K562 (cell line): ENCODE measurements around the gene IQCF6. TPM values are rescaled to one million over a fixed set of nuclear protein-coding genes. Genes with fewer than 3 reads are reported as not detected.

Experiments used
- ATAC-seq: fragments of 200-7000 bp; cut with Tn5 transposase; 3 replicates; pipeline ENCODE4 v1.9.1; 2020; ENCODE audit warnings: moderate library complexity
- BruUV-seq: library from RNA; stranded (reverse); fragments of 400-500 nt; replicated peaks from 2 replicates; lab custom pipeline; 2021; lab: Mats Ljungman, UMichigan
- CTCF ChIA-PET: fragments of 300-600 bp; formaldehyde crosslinking; extraction: SDS; loops from one replicate; lab custom pipeline; 2021; ENCODE audit warnings: low intra/inter-chr PET ratio; lab: Yijun Ruan, JAX
- POLR2A ChIA-PET: fragments of 300-600, 350-650 bp; sonication (Branson Sonifier 250); formaldehyde crosslinking; extraction: SDS; loops from one replicate; lab custom pipeline; 2021; ENCODE audit warnings: antibody characterized with exemption, inconsistent platforms; lab: Yijun Ruan, JAX
- DNase-seq, 4 experiments: peaks; one replicate each; pipeline versions ENCODE4 v3.0.0 to v3.0.0-alpha.2; 2011 to 2018; ENCODE audit warnings: low spot score in 3 of 4, mixed read lengths in 3 of 4; ENCODE audit errors: extremely low read depth in 1 of 4
- FAIRE-seq: peaks from 2 replicates; lab custom pipeline; 2011; peaks lifted over from hg19 to GRCh38; lab: Jason Lieb, UNC
- H2AFZ ChIP-seq: 2 replicates; pipeline ENCODE4 v1.6.0; 2011; ENCODE audit warnings: low read depth, low read length, control low read depth, inconsistent platforms
- H3K27ac ChIP-seq: fragments of 200-600 bp; 3 replicates; pipeline ENCODE4 v1.8.0; 2011; ENCODE audit warnings: low read depth, mild to moderate bottlenecking, control low read depth, inconsistent platforms, low read length, moderate library complexity, mixed read lengths; ENCODE audit errors: extremely low read depth
- H3K27me3 ChIP-seq, 2 experiments: fragments of 300-600 bp in 1 of 2; 2 replicates in 1 of 2; 3 replicates in 1 of 2; pipeline versions ENCODE4 v1.6.0 to v1.8.0; 2011; ENCODE audit warnings: inconsistent platforms in 2 of 2, low read length in 2 of 2, mild to moderate bottlenecking in 1 of 2, mixed read lengths in 1 of 2, moderate library complexity in 1 of 2; ENCODE audit not compliant: control insufficient read depth in 2 of 2, insufficient read depth in 2 of 2
- H3K36me3 ChIP-seq: fragments of 300-600 bp; 3 replicates; pipeline ENCODE4 v1.8.0; 2011; ENCODE audit warnings: mild to moderate bottlenecking, low read length, inconsistent platforms; ENCODE audit not compliant: control insufficient read depth, insufficient read depth
- H3K4me1 ChIP-seq, 2 experiments: fragments of 200-600 bp in 1 of 2; replicated peaks in 1 of 2; 2 replicates in 1 of 2; 3 replicates in 1 of 2; pipeline versions ENCODE4 v1.5.1 to v1.8.0; 2011; ENCODE audit warnings: inconsistent platforms in 2 of 2, low read length in 2 of 2, mild to moderate bottlenecking in 1 of 2, mixed read lengths in 1 of 2, moderate library complexity in 1 of 2; ENCODE audit not compliant: control insufficient read depth in 2 of 2, insufficient read depth in 2 of 2
- H3K4me2 ChIP-seq: 2 replicates; pipeline ENCODE4 v1.6.1; 2011; ENCODE audit warnings: low read length, control low read depth, inconsistent platforms, mixed read lengths; ENCODE audit not compliant: insufficient read depth
- H3K4me3 ChIP-seq: fragments of 200-600 bp; sonication (generic), shearing (Covaris generic); 2 replicates; pipeline ENCODE4 v1.5.1; 2016; ENCODE audit warnings: control low read depth, inconsistent platforms
- H3K79me2 ChIP-seq: fragments of 200-600 bp; 3 replicates; pipeline ENCODE4 v1.8.0; 2011; ENCODE audit warnings: low read length, inconsistent platforms; ENCODE audit not compliant: control insufficient read depth, insufficient read depth
- H3K9ac ChIP-seq, 2 experiments: 2 replicates each; pipeline versions ENCODE4 v1.6.0 to v1.6.1; 2011; ENCODE audit warnings: low read depth in 2 of 2, low read length in 2 of 2, control low read depth in 1 of 2, inconsistent platforms in 1 of 2, mild to moderate bottlenecking in 1 of 2, mixed read lengths in 1 of 2; ENCODE audit not compliant: insufficient read depth in 1 of 2
- H3K9me1 ChIP-seq: one replicate; pipeline ENCODE4 v1.6.0; 2011; ENCODE audit warnings: inconsistent platforms, mild to moderate bottlenecking, low read length, moderate library complexity; ENCODE audit not compliant: control insufficient read depth, insufficient read depth
- H3K9me3 ChIP-seq: replicated peaks from 2 replicates; pipeline ENCODE4 v1.5.1; 2011; ENCODE audit warnings: low read depth, low read length, inconsistent platforms; ENCODE audit not compliant: control insufficient read depth, insufficient read depth
- H4K20me1 ChIP-seq: replicated peaks from 2 replicates; pipeline ENCODE4 v1.6.1; 2011; ENCODE audit warnings: low read length, inconsistent platforms, mixed read lengths; ENCODE audit not compliant: control insufficient read depth, insufficient read depth
- ARHGAP35 ChIP-seq: fragments of 450-650 bp; IDR thresholded peaks from 2 replicates; pipeline ENCODE4 v1.6.1; 2018; ENCODE audit not compliant: partially characterized antibody
- CBX5 ChIP-seq: IDR thresholded peaks from 2 replicates; pipeline ENCODE4 v1.6.1; 2014; ENCODE audit warnings: low read depth, borderline replicate concordance
- HOXB6 ChIP-seq: fragments of 250-450 bp; sonication (Bioruptor Pico); IDR thresholded peaks from 2 replicates; pipeline ENCODE4 v1.5.1; 2022; ENCODE audit warnings: mild to moderate bottlenecking, borderline replicate concordance
- NCOA4 ChIP-seq: fragments of 450-650 bp; IDR thresholded peaks from 2 replicates; pipeline ENCODE4 v1.6.1; 2018; ENCODE audit warnings: mild to moderate bottlenecking; ENCODE audit not compliant: partially characterized antibody
- PTTG1 ChIP-seq: fragments of 450-650 bp; IDR thresholded peaks from 2 replicates; pipeline ENCODE4 v1.6.1; 2016; ENCODE audit warnings: low read depth, mild to moderate bottlenecking, missing genetic modification characterization, missing compliant biosample characterization
- TRIM24 ChIP-seq, 2 experiments: fragments of 450-650 bp; IDR thresholded peaks; 2 replicates each; pipeline ENCODE4 v1.6.1; 2016
- ZBTB8A ChIP-seq: fragments of 450-650 bp; IDR thresholded peaks from 2 replicates; pipeline ENCODE4 v1.6.1; 2018; ENCODE audit warnings: mild to moderate bottlenecking, moderate library complexity; ENCODE audit not compliant: partially characterized antibody
- ZNF175 ChIP-seq: fragments of 200-800 bp; sonication (Bioruptor generic); IDR thresholded peaks from 2 replicates; pipeline ENCODE4 v1.6.1; 2016; ENCODE audit warnings: low read depth, mild to moderate bottlenecking, missing genetic modification characterization, missing compliant biosample characterization
- ZNF277 ChIP-seq: fragments of 250-450 bp; sonication (Bioruptor Pico); IDR thresholded peaks from 2 replicates; pipeline ENCODE4 v1.8.0; 2022; ENCODE audit warnings: inconsistent platforms, mild to moderate bottlenecking, moderate library complexity, borderline replicate concordance
- ZNF408 ChIP-seq: fragments of 250-450 bp; sonication (Bioruptor Pico); IDR thresholded peaks from 2 replicates; pipeline ENCODE4 v1.4.0; 2020; ENCODE audit warnings: low read depth, mild to moderate bottlenecking, moderate library complexity
- WGBS: fragments of 100-300 bp; shearing (Covaris generic); methylation state at CpG from one replicate; pipeline ENCODE4 v1.1.6; 2016; ENCODE audit warnings: low coverage, mixed read lengths; ENCODE audit not compliant: insufficient coverage; ENCODE audit errors: missing lambda C conversion rate; 5-methylcytosine and 5-hydroxymethylcytosine counted together
- in situ Hi-C: fragments of 300-500 bp; cut with MboI; formaldehyde crosslinking; loops from 4 replicates; pipeline ENCODE4 v1.15.0; 2018; ENCODE audit warnings: inconsistent platforms, mixed read lengths
- intact Hi-C: fragments of 100-400 bp; cut with micrococcal nuclease; formaldehyde crosslinking; loops from 2 replicates; pipeline ENCODE4 v1.14.2; 2022
- polyA plus RNA-seq, 8 experiments: library from polyadenylated mRNA; depleted of rRNA in 4 of 8; stranded (reverse) in 5 of 8; unstranded in 3 of 8; fragments of >200 nt; fragmentation: Nextera tagmentation in 2 of 8; fragmentation: Illumina TruSeq in 1 of 8; extraction: Ambion mirVana in 2 of 8; extraction: Trizol in 1 of 8; gene quantifications; 2 replicates each; pipeline versions ENCODE4 v1.2.1 to v1.2.3, GENCODE V29; 2011 to 2014; ENCODE audit warnings: inconsistent platforms in 1 of 8, missing spikeins in 1 of 8
- total RNA-seq, 7 experiments: library from RNA; depleted of rRNA in 6 of 7; stranded (reverse); fragments of >200 nt in 6 of 7; fragmentation: Illumina TruSeq in 2 of 7; extraction: Trizol in 2 of 7; gene quantifications; 2 replicates each; pipeline versions ENCODE4 v1.2.1 to v1.2.3, GENCODE V29; 2011 to 2021; ENCODE audit warnings: low replicate concordance in 1 of 7
- TF ChIP-seq, protein P1 (sequence below), 2 experiments: fragments of 250-450 bp in 1 of 2; fragments of 450-650 bp in 1 of 2; sonication (Bioruptor Pico) in 1 of 2; IDR thresholded peaks; 2 replicates each; pipeline versions ENCODE4 v1.6.1 to v1.8.0; 2016 to 2021; ENCODE audit warnings: mild to moderate bottlenecking in 2 of 2, moderate library complexity in 2 of 2, missing compliant biosample characterization in 1 of 2, missing genetic modification characterization in 1 of 2
- TF ChIP-seq, protein P2 (sequence below), 2 experiments: IDR thresholded peaks; 2 replicates each; pipeline ENCODE4 v1.6.1; 2012; ENCODE audit warnings: improper control_type of control experiment in 2 of 2, low read depth in 2 of 2, low read length in 2 of 2, borderline replicate concordance in 1 of 2

IQCF6 gene
- total and polyA plus RNA-seq, 9 of the 15 experiments (the other 6 are each of a cell fraction or from before 2014, with no cell fraction given) = not detected

DNA sequence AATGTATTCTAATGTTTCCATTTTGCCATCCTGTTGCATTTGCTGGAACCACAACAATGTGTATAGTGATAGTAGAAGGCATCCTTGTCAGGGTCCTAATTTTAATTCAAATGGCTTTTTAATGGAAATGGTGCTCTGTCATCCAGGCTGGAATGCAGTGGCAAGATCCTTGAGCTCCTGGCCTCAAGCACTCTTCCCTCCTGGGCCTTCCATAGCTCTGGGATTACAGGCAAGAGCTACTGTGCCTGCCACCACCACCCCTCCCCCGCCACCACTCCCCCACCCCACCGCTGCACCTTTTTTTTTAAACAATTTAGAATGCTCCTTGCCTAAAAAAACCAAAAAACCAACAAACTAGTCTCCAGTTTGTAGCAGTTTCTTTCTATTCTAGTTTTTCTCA, 15.2 kb upstream of the IQCF6 start (continued):
- TF ChIP-seq, protein P1, sequence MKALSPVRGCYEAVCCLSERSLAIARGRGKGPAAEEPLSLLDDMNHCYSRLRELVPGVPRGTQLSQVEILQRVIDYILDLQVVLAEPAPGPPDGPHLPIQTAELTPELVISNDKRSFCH (CRISPR knock-in tag; IDR thresholded peaks at IDR 0.05) = no peak
- TF ChIP-seq, protein P1 (tag; IDR thresholded peaks at IDR 0.05) = no peak
- no peak for TF ChIP-seq CBX5
- TF ChIP-seq, protein P2, sequence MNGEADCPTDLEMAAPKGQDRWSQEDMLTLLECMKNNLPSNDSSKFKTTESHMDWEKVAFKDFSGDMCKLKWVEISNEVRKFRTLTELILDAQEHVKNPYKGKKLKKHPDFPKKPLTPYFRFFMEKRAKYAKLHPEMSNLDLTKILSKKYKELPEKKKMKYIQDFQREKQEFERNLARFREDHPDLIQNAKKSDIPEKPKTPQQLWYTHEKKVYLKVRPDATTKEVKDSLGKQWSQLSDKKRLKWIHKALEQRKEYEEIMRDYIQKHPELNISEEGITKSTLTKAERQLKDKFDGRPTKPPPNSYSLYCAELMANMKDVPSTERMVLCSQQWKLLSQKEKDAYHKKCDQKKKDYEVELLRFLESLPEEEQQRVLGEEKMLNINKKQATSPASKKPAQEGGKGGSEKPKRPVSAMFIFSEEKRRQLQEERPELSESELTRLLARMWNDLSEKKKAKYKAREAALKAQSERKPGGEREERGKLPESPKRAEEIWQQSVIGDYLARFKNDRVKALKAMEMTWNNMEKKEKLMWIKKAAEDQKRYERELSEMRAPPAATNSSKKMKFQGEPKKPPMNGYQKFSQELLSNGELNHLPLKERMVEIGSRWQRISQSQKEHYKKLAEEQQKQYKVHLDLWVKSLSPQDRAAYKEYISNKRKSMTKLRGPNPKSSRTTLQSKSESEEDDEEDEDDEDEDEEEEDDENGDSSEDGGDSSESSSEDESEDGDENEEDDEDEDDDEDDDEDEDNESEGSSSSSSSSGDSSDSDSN (IDR thresholded peaks at IDR 0.05; ENCODE audit: borderline replicate concordance in 1 of 2, low read depth in 2 of 2, low read length in 2 of 2) = no peak

- Histone ChIP-seq H3K27ac (no peak overlapping the region), H3K4me1 (no peaks in the 10 kb centered on the region), H3K4me3 (no peak overlapping the region)
- no peak for DNase-seq
- POLR2A ChIA-PET = interaction anchor here (0.6 to 1.0 kb wide), 2 partner anchors 28 to 1243 kb away, joined by 3 read pairs; no protein-coding TSS in a partner anchor
- TF ChIP-seq ZNF277 (CRISPR knock-in tag) = no peak
- no peak for TF ChIP-seq ZBTB8A
- no peak for TF ChIP-seq ZNF408 (CRISPR knock-in tag)
- no peak for TF ChIP-seq HOXB6 (CRISPR knock-in tag)
- no peak for TF ChIP-seq ZNF175 (CRISPR knock-in tag)
- no peak for TF ChIP-seq NCOA4
- TF ChIP-seq TRIM24 (IDR thresholded peaks at IDR 0.05) = no peak
- no peak for TF ChIP-seq PTTG1 (tag)
- no peak for TF ChIP-seq ARHGAP35
- TF ChIP-seq, all 486 proteins: peak for 0
- Histone ChIP-seq H3K27me3 (peaks cover 0 to 6% of the 10 kb centered on the region in 2 experiments; a peak in 1 of 5 replicates), H3K79me2 (no peaks in the 10 kb centered on the region), H3K9ac (no peak overlapping the region), H2AFZ (no peak overlapping the region), H3K4me2 (no peak overlapping the region), H3K9me3 (no peaks in the 10 kb centered on the region), H3K36me3 (no peaks in the 10 kb centered on the region), H4K20me1 (0 out of 2 replicates have a peak, but pooled peaks cover 4% of the 10 kb centered on the region), H3K9me1 (no peaks in the 10 kb centered on the region)
- ATAC-seq (no peak), FAIRE-seq (no peak)
- CTCF ChIA-PET = no interaction called here
- in situ Hi-C loops = no loop called here
- intact Hi-C loops = no loop called here
- no TSS peak for BruUV-seq
- WGBS = 6% methylated on average over 6 of the region's 7 CpGs
These were observed 13.2 kb upstream of the IQCF6 start for GRCh38 chr3:51792206-51792605.
